SH-SY5Y (cell line): Measurements from ENCODE around the gene AIF1L.

ENCODE experiments used
- GATA2 ChIP-seq: IDR thresholded peaks from 2 replicates; pipeline ENCODE4 v1.6.1; 2011; ENCODE audit warnings: mild to moderate bottlenecking, low read depth, low read length
- GATA3 ChIP-seq: IDR thresholded peaks from 2 replicates; pipeline ENCODE4 v1.6.1; 2011; ENCODE audit warnings: low read depth, mild to moderate bottlenecking, low read length, moderate library complexity

- TF ChIP-seq GATA2 (no peak), GATA3 (no peak)
These were observed 15.0 kb downstream of the AIF1L start for GRCh38 chr9:131111186-131111853.
